Activated CD8-positive, alpha-beta T cell treated with anti-CD3 and anti-CD28 coated beads, Interleukin-2, amount 10 ng/mL, durations not matched to agents 7 days and 5 days (primary cell): Measurements from ENCODE around the gene SEMA3C. TPM values are rescaled to one million over a fixed set of nuclear protein-coding genes. Genes with fewer than 3 reads are reported as not detected.

ENCODE experiments used
- ATAC-seq: fragments of 150-1000 bp; cut with Tn5 transposase; one replicate; pipeline ENCODE4 v1.10.0; 2021; ENCODE audit warnings: moderate library complexity
- CTCF ChIA-PET: fragments of 350-600 bp; sonication (Branson Sonifier 250); formaldehyde crosslinking; loops from one replicate; lab custom pipeline; 2021; ENCODE audit warnings: antibody characterized with exemption; lab: Charles Lee
- POLR2A ChIA-PET: fragments of 350-600 bp; sonication (Branson Sonifier 250); formaldehyde crosslinking; loops from one replicate; lab custom pipeline; 2021; ENCODE audit warnings: antibody characterized with exemption; lab: Charles Lee
- DNase-seq: peaks from one replicate; pipeline ENCODE4 v3.0.0-alpha.2; 2020
- H3K27ac Mint-ChIP-seq: one replicate; pipeline ENCODE4 v1.8.0; 2021; ENCODE audit warnings: mild to moderate bottlenecking, mixed read lengths
- H3K27me3 Mint-ChIP-seq: one replicate; pipeline ENCODE4 v1.8.0; 2021; ENCODE audit warnings: low read depth, mixed read lengths
- H3K36me3 Mint-ChIP-seq: one replicate; pipeline ENCODE4 v1.8.0; 2021; ENCODE audit warnings: low read depth, mixed read lengths
- H3K4me1 Mint-ChIP-seq: one replicate; pipeline ENCODE4 v1.8.0; 2021; ENCODE audit warnings: low read depth, mixed read lengths
- H3K4me3 Mint-ChIP-seq: one replicate; pipeline ENCODE4 v1.8.0; 2021; ENCODE audit warnings: mild to moderate bottlenecking, mixed read lengths
- H3K9me3 Mint-ChIP-seq: one replicate; pipeline ENCODE4 v1.8.0; 2022; ENCODE audit warnings: mixed read lengths; ENCODE audit not compliant: insufficient read depth
- total RNA-seq, 2 experiments: library from RNA; stranded (reverse); gene quantifications; one replicate each; pipeline ENCODE4 v1.2.3, GENCODE V29; 2021

Gene SEMA3C
- total RNA-seq, 2 experiments from 2014 or later = not detected

GRCh38 chr7:80825499-80825898 is 93.4 kb downstream of the SEMA3C start:
- no peak overlapping the region for H3K27ac Mint-ChIP-seq
- ChIA-PET CTCF (no interaction called here), POLR2A (no interaction called here)
- no peaks in the 10 kb centered on the region for H3K36me3 Mint-ChIP-seq
- no peaks in the 10 kb centered on the region for H3K4me1 Mint-ChIP-seq
- no peak overlapping the region for H3K4me3 Mint-ChIP-seq
- no peaks in the 10 kb centered on the region for H3K9me3 Mint-ChIP-seq
- no peak for DNase-seq
- no peaks in the 10 kb centered on the region for H3K27me3 Mint-ChIP-seq
- no peak for ATAC-seq

- ChIA-PET CTCF (no interaction called here), POLR2A (no interaction called here)
- no peaks in the 10 kb centered on the region for H3K36me3 Mint-ChIP-seq
- H3K9me3 Mint-ChIP-seq = no peaks in the 10 kb centered on the region
- no peaks in the 10 kb centered on the region for H3K27me3 Mint-ChIP-seq
- ATAC-seq (no peak), DNase-seq (no peak)
- no peak overlapping the region for H3K27ac Mint-ChIP-seq
- no peak overlapping the region for H3K4me3 Mint-ChIP-seq
- no peaks in the 10 kb centered on the region for H3K4me1 Mint-ChIP-seq
Observed at GRCh38 chr7:80824253-80824652, 94.6 kb downstream of the SEMA3C start.

- Mint-ChIP-seq H3K9me3 (no peaks in the 10 kb centered on the region), H3K4me1 (no peaks in the 10 kb centered on the region), H3K27ac (no peak overlapping the region), H3K27me3 (no peaks in the 10 kb centered on the region), H3K36me3 (no peaks in the 10 kb centered on the region), H3K4me3 (no peak overlapping the region)
- ChIA-PET POLR2A (no interaction called here), CTCF (no interaction called here)
- no peak for ATAC-seq
- DNase-seq = no peak
Observed at GRCh38 chr7:80823057-80823456, 95.8 kb downstream of the SEMA3C start.

- no peaks in the 10 kb centered on the region for H3K4me1 Mint-ChIP-seq
- DNase-seq (no peak), ATAC-seq (no peak)
- no peak overlapping the region for H3K4me3 Mint-ChIP-seq
- POLR2A ChIA-PET = no interaction called here
- H3K27me3 Mint-ChIP-seq = no peaks in the 10 kb centered on the region
- H3K27ac Mint-ChIP-seq = no peak overlapping the region
- CTCF ChIA-PET = no interaction called here
- H3K36me3 Mint-ChIP-seq = no peaks in the 10 kb centered on the region
- no peaks in the 10 kb centered on the region for H3K9me3 Mint-ChIP-seq
Observed at GRCh38 chr7:80821771-80822319, 97.0 kb downstream of the SEMA3C start.

- Mint-ChIP-seq H3K27ac (no peak overlapping the region), H3K4me3 (no peak overlapping the region), H3K4me1 (no peaks in the 10 kb centered on the region), H3K27me3 (no peaks in the 10 kb centered on the region), H3K9me3 (no peaks in the 10 kb centered on the region), H3K36me3 (no peaks in the 10 kb centered on the region)
- DNase-seq = no peak
- CTCF ChIA-PET = no interaction called here
- ATAC-seq = no peak
- POLR2A ChIA-PET = no interaction called here
Observed at GRCh38 chr7:80819503-80819902, 99.3 kb downstream of the SEMA3C start.

- ChIA-PET POLR2A (no interaction called here), CTCF (no interaction called here)
- no peak for ATAC-seq
- H3K4me3 Mint-ChIP-seq = no peak overlapping the region
- H3K4me1 Mint-ChIP-seq = no peaks in the 10 kb centered on the region
- no peaks in the 10 kb centered on the region for H3K9me3 Mint-ChIP-seq
- no peak overlapping the region for H3K27ac Mint-ChIP-seq
- H3K27me3 Mint-ChIP-seq = no peaks in the 10 kb centered on the region
- no peaks in the 10 kb centered on the region for H3K36me3 Mint-ChIP-seq
- no peak for DNase-seq
Observed at GRCh38 chr7:80818181-80818580, 100.7 kb downstream of the SEMA3C start.

- no peak for ATAC-seq
- POLR2A ChIA-PET = no interaction called here
- Mint-ChIP-seq H3K36me3 (no peaks in the 10 kb centered on the region), H3K27ac (no peak overlapping the region), H3K27me3 (no peaks in the 10 kb centered on the region), H3K9me3 (no peaks in the 10 kb centered on the region), H3K4me1 (no peaks in the 10 kb centered on the region), H3K4me3 (no peak overlapping the region)
- CTCF ChIA-PET = no interaction called here
- no peak for DNase-seq
Observed at GRCh38 chr7:80816806-80817205, 102.0 kb downstream of the SEMA3C start.

- Mint-ChIP-seq H3K4me3 (no peak overlapping the region), H3K27me3 (no peaks in the 10 kb centered on the region), H3K4me1 (no peaks in the 10 kb centered on the region), H3K36me3 (no peaks in the 10 kb centered on the region), H3K9me3 (no peaks in the 10 kb centered on the region), H3K27ac (no peak overlapping the region)
- ATAC-seq (no peak), DNase-seq (no peak)
- ChIA-PET POLR2A (no interaction called here), CTCF (no interaction called here)
Observed at GRCh38 chr7:80815733-80816132, 103.1 kb downstream of the SEMA3C start.

- Mint-ChIP-seq H3K36me3 (no peaks in the 10 kb centered on the region), H3K4me3 (no peak overlapping the region), H3K4me1 (no peaks in the 10 kb centered on the region), H3K27ac (no peak overlapping the region), H3K27me3 (no peaks in the 10 kb centered on the region), H3K9me3 (no peaks in the 10 kb centered on the region)
- ATAC-seq = no peak
- CTCF ChIA-PET = interaction anchor here (0.8 kb wide), 1 partner anchor 63 kb away, joined by 3 read pairs; no protein-coding TSS in a partner anchor
- no peak for DNase-seq
- POLR2A ChIA-PET = no interaction called here
Observed at GRCh38 chr7:80809545-80809944, 109.3 kb downstream of the SEMA3C start.

GRCh38 chr7:80807166-80807900 is 111.5 kb downstream of the SEMA3C start:
- ChIA-PET POLR2A (no interaction called here), CTCF (no interaction called here)
- Mint-ChIP-seq H3K36me3 (no peaks in the 10 kb centered on the region), H3K4me1 (no peaks in the 10 kb centered on the region), H3K27ac (no peak overlapping the region), H3K4me3 (no peak overlapping the region), H3K9me3 (no peaks in the 10 kb centered on the region), H3K27me3 (no peaks in the 10 kb centered on the region)
- DNase-seq (no peak), ATAC-seq (no peak)

- no peak overlapping the region for H3K27ac Mint-ChIP-seq
- ChIA-PET CTCF (no interaction called here), POLR2A (no interaction called here)
- H3K9me3 Mint-ChIP-seq = no peaks in the 10 kb centered on the region
- H3K4me1 Mint-ChIP-seq = no peaks in the 10 kb centered on the region
- H3K27me3 Mint-ChIP-seq = no peaks in the 10 kb centered on the region
- ATAC-seq (no peak), DNase-seq (no peak)
- H3K4me3 Mint-ChIP-seq = no peak overlapping the region
- no peaks in the 10 kb centered on the region for H3K36me3 Mint-ChIP-seq
Observed at GRCh38 chr7:80806663-80807062, 112.2 kb downstream of the SEMA3C start.

GRCh38 chr7:80804589-80804988 is 114.3 kb downstream of the SEMA3C start:
- no peak for DNase-seq
- H3K4me1 Mint-ChIP-seq = no peaks in the 10 kb centered on the region
- no peak overlapping the region for H3K27ac Mint-ChIP-seq
- no peak for ATAC-seq
- POLR2A ChIA-PET = no interaction called here
- no peaks in the 10 kb centered on the region for H3K9me3 Mint-ChIP-seq
- CTCF ChIA-PET = no interaction called here
- H3K27me3 Mint-ChIP-seq = no peaks in the 10 kb centered on the region
- no peak overlapping the region for H3K4me3 Mint-ChIP-seq
- H3K36me3 Mint-ChIP-seq = no peaks in the 10 kb centered on the region

- POLR2A ChIA-PET = no interaction called here
- CTCF ChIA-PET = no interaction called here
- DNase-seq = no peak
Observed at GRCh38 chr7:80802527-80802926, 116.3 kb downstream of the SEMA3C start.

More at GRCh38 chr7:80802527-80802926, 116.3 kb downstream of the SEMA3C start:
- Mint-ChIP-seq H3K9me3 (no peaks in the 10 kb centered on the region), H3K27ac (no peak overlapping the region), H3K36me3 (no peaks in the 10 kb centered on the region), H3K4me1 (no peaks in the 10 kb centered on the region), H3K4me3 (no peak overlapping the region), H3K27me3 (no peaks in the 10 kb centered on the region)
- ATAC-seq = no peak
